Esophagus (tissue), 2 donors: ENCODE results near the gene DMRT1. TPM values are rescaled to one million over a fixed set of nuclear protein-coding genes. Genes with fewer than 3 reads are reported as not detected.
A peak's percentile ranks its signal among the peaks of the same experiment; 100 is the strongest.

Experiments
- H3K27ac ChIP-seq, 2 donors: one replicate each; pipeline ENCODE4 v1.5.1; 2013; ENCODE audit warnings: low read depth in 2 of 2, mild to moderate bottlenecking in 2 of 2, inconsistent platforms in 1 of 2, low read length in 1 of 2, moderate library complexity in 1 of 2
- H3K27me3 ChIP-seq, 2 donors: one replicate each; pipeline ENCODE4 v1.6.1; 2013; ENCODE audit warnings: low read length in 2 of 2, control low read depth in 1 of 2, mild to moderate bottlenecking in 1 of 2; ENCODE audit not compliant: insufficient read depth in 2 of 2, control insufficient read depth in 1 of 2
- H3K36me3 ChIP-seq, 2 donors: one replicate each; pipeline ENCODE4 v1.6.1; 2013; ENCODE audit warnings: low read length in 1 of 2; ENCODE audit not compliant: control insufficient read depth in 2 of 2, insufficient read depth in 2 of 2
- H3K4me1 ChIP-seq, 2 donors: one replicate each; pipeline ENCODE4 v1.6.1; 2013; ENCODE audit warnings: low read length in 1 of 2; ENCODE audit not compliant: control insufficient read depth in 2 of 2, insufficient read depth in 2 of 2
- H3K4me3 ChIP-seq, 2 donors: one replicate each; pipeline ENCODE4 v1.5.1; 2013; ENCODE audit warnings: low read length in 2 of 2, mild to moderate bottlenecking in 2 of 2, low read depth in 1 of 2, moderate library complexity in 1 of 2
- H3K9me3 ChIP-seq, 2 donors: one replicate each; pipeline ENCODE4 v1.6.1; 2013; ENCODE audit warnings: mild to moderate bottlenecking in 2 of 2, low read depth in 1 of 2, low read length in 1 of 2, moderate library complexity in 1 of 2; ENCODE audit not compliant: control insufficient read depth in 2 of 2, insufficient read depth in 1 of 2
- WGBS, 2 donors: extraction: QIAGEN DNeasy Blood & Tissue Kit; methylation state at CpG; one replicate each; pipeline ENCODE4 v1.1.7; 2013; 5-methylcytosine and 5-hydroxymethylcytosine counted together
- polyA plus RNA-seq, 2 donors: library from polyadenylated mRNA; stranded (reverse); fragments of 200-250 nt; gene quantifications; one replicate each; pipeline ENCODE4 v1.2.3, GENCODE V29; 2013
- donor health status: healthy with polysubstance abuse.
- donor health status: Bipolar disorder and iron deficiency.

DMRT1 gene
- polyA plus RNA-seq, 2 donors, result not detected

- H3K4me3 ChIP-seq, result no peak overlapping the region
- no peaks in the 10 kb centered on the region for H3K36me3 ChIP-seq
- H3K27me3 ChIP-seq, result peaks cover 0 to 14% of the 10 kb centered on the region in 2 donors
- peaks cover 2 to 4% of the 10 kb centered on the region in 2 donors for H3K4me1 ChIP-seq
- no peak overlapping the region for H3K27ac ChIP-seq
- whole genome bisulfite sequencing, 2 donors, result 17 to 18% methylated on average over 4 of the region's 4 CpGs
- H3K9me3 ChIP-seq, result no peaks in the 10 kb centered on the region
Measured at GRCh38 chr9:965497-965896, 124.0 kb downstream of the DMRT1 start.

- Histone ChIP-seq H3K9me3 (no peaks in the 10 kb centered on the region), H3K4me1 (peaks cover 3 to 4% of the 10 kb centered on the region in 2 donors), H3K27ac (no peak overlapping the region), H3K36me3 (no peaks in the 10 kb centered on the region), H3K27me3 (peaks cover 0 to 14% of the 10 kb centered on the region in 2 donors), H3K4me3 (no peak overlapping the region)
- WGBS, 2 donors, result 23 to 44% methylated on average over 3 of the region's 3 CpGs
Measured at GRCh38 chr9:966870-967269, 125.4 kb downstream of the DMRT1 start.

GRCh38 chr9:967436-967835, 125.9 kb downstream of the DMRT1 start:
- peaks cover 0 to 16% of the 10 kb centered on the region in 2 donors for H3K27me3 ChIP-seq
- 18% methylated on average over 6 of the region's 6 CpGs for WGBS, 2 donors

GRCh38 chr9:967903-968641, 126.6 kb downstream of the DMRT1 start:
- H3K36me3 ChIP-seq, result no peaks in the 10 kb centered on the region
- H3K4me1 ChIP-seq, result peaks cover 3 to 4% of the 10 kb centered on the region in 2 donors
- peaks cover 0 to 22% of the 10 kb centered on the region in 2 donors for H3K27me3 ChIP-seq
- H3K4me3 ChIP-seq, result peak overlapping the region in 1 of 2 donors; percentile 26
- peak overlapping the region in 1 of 2 donors; percentile 45 for H3K27ac ChIP-seq
- 9 to 12% methylated on average over 14 to 15 of the region's 15 CpGs for WGBS, 2 donors
- no peaks in the 10 kb centered on the region for H3K9me3 ChIP-seq

More at GRCh38 chr9:967436-967835, 125.9 kb downstream of the DMRT1 start:
- Histone ChIP-seq H3K27ac (no peak overlapping the region), H3K4me1 (peaks cover 3 to 4% of the 10 kb centered on the region in 2 donors), H3K4me3 (peak overlapping the region in 1 of 2 donors; percentile 26), H3K36me3 (no peaks in the 10 kb centered on the region), H3K9me3 (no peaks in the 10 kb centered on the region)

GRCh38 chr9:969310-970150, 128.0 kb downstream of the DMRT1 start:
- WGBS, 2 donors, result 28 to 46% methylated on average over 49 of the region's 49 CpGs
- Histone ChIP-seq H3K4me1 (peaks cover 3 to 4% of the 10 kb centered on the region in 2 donors), H3K36me3 (no peaks in the 10 kb centered on the region), H3K27ac (no peak overlapping the region), H3K4me3 (no peak overlapping the region), H3K9me3 (no peaks in the 10 kb centered on the region), H3K27me3 (peaks cover 0 to 23% of the 10 kb centered on the region in 2 donors)

- Histone ChIP-seq H3K9me3 (no peaks in the 10 kb centered on the region), H3K27ac (no peak overlapping the region), H3K27me3 (peaks cover 4 to 27% of the 10 kb centered on the region in 2 donors), H3K36me3 (no peaks in the 10 kb centered on the region), H3K4me1 (peaks cover 3 to 4% of the 10 kb centered on the region in 2 donors), H3K4me3 (no peak overlapping the region)
- 33 to 45% methylated on average over 57 of the region's 57 CpGs for WGBS, 2 donors
Measured at GRCh38 chr9:970151-970996, 128.9 kb downstream of the DMRT1 start.

- H3K27ac ChIP-seq, result no peak overlapping the region
- peaks cover 3 to 4% of the 10 kb centered on the region in 2 donors for H3K4me1 ChIP-seq
Measured at GRCh38 chr9:971901-972500, 130.5 kb downstream of the DMRT1 start.

GRCh38 chr9:972501-973294, 131.2 kb downstream of the DMRT1 start:
- no peaks in the 10 kb centered on the region for H3K36me3 ChIP-seq
- H3K27me3 ChIP-seq, result peaks cover 12 to 29% of the 10 kb centered on the region in 2 donors
- 15 to 40% methylated on average over 68 of the region's 68 CpGs for WGBS, 2 donors
- H3K27ac ChIP-seq, result no peak overlapping the region
- peak overlapping the region in 1 of 2 donors; percentile 50 for H3K4me3 ChIP-seq
- H3K4me1 ChIP-seq, result peaks cover 3 to 4% of the 10 kb centered on the region in 2 donors
- no peaks in the 10 kb centered on the region for H3K9me3 ChIP-seq

More at GRCh38 chr9:971901-972500, 130.5 kb downstream of the DMRT1 start:
- Histone ChIP-seq H3K9me3 (no peaks in the 10 kb centered on the region), H3K27me3 (peaks cover 12 to 24% of the 10 kb centered on the region in 2 donors), H3K4me3 (peak overlapping the region; percentile 36 to 50), H3K36me3 (no peaks in the 10 kb centered on the region)
- 3 to 5% methylated on average over 42 of the region's 42 CpGs for WGBS, 2 donors
